Liver (tissue), 9 donors: ENCODE measurements around the gene MRPL37. TPM values are rescaled to one million over a fixed set of nuclear protein-coding genes. Genes with fewer than 3 reads are reported as not detected.

Source experiments
- DNase-seq: peaks from one replicate; pipeline ENCODE4 v3.0.0-alpha.2; 2017; ENCODE audit warnings: low spot score
- H3K27ac ChIP-seq, 2 donors: one replicate each; pipeline ENCODE4 v1.7.0; 2013; ENCODE audit warnings: inconsistent platforms in 2 of 2, low read length in 2 of 2, control low read depth in 1 of 2, low read depth in 1 of 2, mild to moderate bottlenecking in 1 of 2
- H3K27me3 ChIP-seq, 4 donors: one replicate each; pipeline versions ENCODE4 v1.6.1 to v1.7.0; 2013; ENCODE audit warnings: low read length in 3 of 4, inconsistent platforms in 1 of 4, mild to moderate bottlenecking in 1 of 4, moderate library complexity in 1 of 4; ENCODE audit not compliant: control insufficient read depth in 4 of 4, insufficient read depth in 4 of 4
- H3K36me3 ChIP-seq, 4 donors: one replicate each; pipeline versions ENCODE4 v1.6.1 to v1.7.0; 2013; ENCODE audit warnings: low read length in 3 of 4, mild to moderate bottlenecking in 3 of 4, low read depth in 1 of 4, moderate library complexity in 1 of 4; ENCODE audit not compliant: control insufficient read depth in 4 of 4, insufficient read depth in 3 of 4
- H3K4me1 ChIP-seq, 4 donors: one replicate each; pipeline versions ENCODE4 v1.6.1 to v1.7.0; 2013; ENCODE audit warnings: low read length in 3 of 4, mild to moderate bottlenecking in 3 of 4, moderate library complexity in 1 of 4; ENCODE audit not compliant: control insufficient read depth in 4 of 4, insufficient read depth in 4 of 4
- H3K4me3 ChIP-seq, 3 donors: one replicate each; pipeline versions ENCODE4 v1.6.1 to v1.7.0; 2013; ENCODE audit warnings: low read length in 3 of 3, control low read depth in 1 of 3, low read depth in 1 of 3, mild to moderate bottlenecking in 1 of 3
- H3K9ac ChIP-seq, 2 donors: one replicate each; pipeline ENCODE4 v1.7.0; 2013; ENCODE audit warnings: low read length in 2 of 2, mild to moderate bottlenecking in 2 of 2, moderate library complexity in 2 of 2, control low read depth in 1 of 2, low read depth in 1 of 2
- H3K9me3 ChIP-seq, 4 donors: one replicate each; pipeline versions ENCODE4 v1.6.1 to v1.7.0; 2013; ENCODE audit warnings: low read length in 3 of 4; ENCODE audit not compliant: control insufficient read depth in 4 of 4
- CTCF ChIP-seq: fragments of 150-350 bp; IDR thresholded peaks from 2 replicates; pipeline ENCODE4 v1.5.1; 2017; ENCODE audit warnings: improper control_type of control experiment, low read depth, low read length; ENCODE audit not compliant: missing input control
- EGR1 ChIP-seq, 2 donors: IDR thresholded peaks; 2 replicates each; pipeline ENCODE4 v1.6.1; 2016 to 2018; ENCODE audit warnings: antibody characterized with exemption in 2 of 2, low read depth in 2 of 2
- FOXA1 ChIP-seq: IDR thresholded peaks from 2 replicates; pipeline ENCODE4 v1.6.1; 2016; ENCODE audit warnings: antibody characterized with exemption
- JUND ChIP-seq, 2 donors: IDR thresholded peaks; 2 replicates each; pipeline ENCODE4 v1.6.1; 2016; ENCODE audit warnings: antibody characterized with exemption in 2 of 2
- MAX ChIP-seq: IDR thresholded peaks from 2 replicates; pipeline ENCODE4 v1.6.1; 2016; ENCODE audit warnings: antibody characterized with exemption
- REST ChIP-seq: IDR thresholded peaks from 2 replicates; pipeline ENCODE4 v1.6.1; 2016; ENCODE audit warnings: antibody characterized with exemption, mild to moderate bottlenecking
- RXRA ChIP-seq, 2 donors: IDR thresholded peaks; 2 replicates each; pipeline ENCODE4 v1.6.1; 2017 to 2018; ENCODE audit warnings: antibody characterized with exemption in 2 of 2, mild to moderate bottlenecking in 1 of 2
- TAF1 ChIP-seq: conservative IDR thresholded peaks from 2 replicates; pipeline ENCODE4 v1.6.1; 2016; ENCODE audit warnings: antibody characterized with exemption, mild to moderate bottlenecking
- WGBS: extraction: QIAGEN DNeasy Blood & Tissue Kit; methylation state at CpG from one replicate; pipeline ENCODE4 v1.1.7; 2013; 5-methylcytosine and 5-hydroxymethylcytosine counted together
- polyA plus RNA-seq, 2 donors: library from polyadenylated mRNA; stranded (reverse) in 1 of 2; unstranded in 1 of 2; fragments of 200-250 nt in 1 of 2; fragments of >200 nt in 1 of 2; fragmentation: Nextera tagmentation in 1 of 2; extraction: Ambion mirVana in 1 of 2; gene quantifications; one replicate each; pipeline versions ENCODE4 v1.2.1 to v1.2.3, GENCODE V29; 2013 to 2015
- total RNA-seq, 2 donors: library from RNA; depleted of rRNA; stranded (reverse); fragments of >200 nt; gene quantifications; one replicate each; pipeline ENCODE4 v1.2.3, GENCODE V29; 2014
- donor health status: healthy.
- donor health status: healthy.
- donor health status: healthy.
- donor health status: healthy.
- donor health status: healthy.

MRPL37 gene
- total and polyA plus RNA-seq, 4 donors: 34.7 to 114 (median 69.2) TPM

GRCh38 chr1:54228638-54229079 is 28.7 kb downstream of the MRPL37 start:
- no peak overlapping the region for H3K4me3 ChIP-seq
- no peak overlapping the region for H3K9ac ChIP-seq
- TF ChIP-seq REST (no peak), TAF1 (no peak), FOXA1 (no peak)
- no peak for DNase-seq
- H3K9me3 ChIP-seq: no peaks in the 10 kb centered on the region
- 94% methylated on average over 13 of the region's 13 CpGs for WGBS
- H3K27ac ChIP-seq: no peak overlapping the region
- no peaks in the 10 kb centered on the region for H3K4me1 ChIP-seq
- H3K36me3 ChIP-seq: peaks cover 3 to 5% (median 3%) of the 10 kb centered on the region in 4 donors
- H3K27me3 ChIP-seq: no peaks in the 10 kb centered on the region

- H3K4me1 ChIP-seq: no peaks in the 10 kb centered on the region
- H3K9me3 ChIP-seq: no peaks in the 10 kb centered on the region
- H3K36me3 ChIP-seq: peaks cover 3 to 5% (median 3%) of the 10 kb centered on the region in 4 donors
- WGBS: 77% methylated on average over 11 of the region's 11 CpGs
- no peak overlapping the region for H3K4me3 ChIP-seq
- no peak for DNase-seq
- no peak overlapping the region for H3K27ac ChIP-seq
- H3K9ac ChIP-seq: no peak overlapping the region
- H3K27me3 ChIP-seq: no peaks in the 10 kb centered on the region
- no peak for TF ChIP-seq MAX
- TF ChIP-seq RXRA (IDR thresholded peaks at IDR 0.05): no peak
- TF ChIP-seq EGR1 (IDR thresholded peaks at IDR 0.05; ENCODE audit: low read depth in 2 of 2): no peak
- no peak for TF ChIP-seq CTCF
- TF ChIP-seq REST: no peak
- TF ChIP-seq JUND (IDR thresholded peaks at IDR 0.05): no peak
Observed at GRCh38 chr1:54229281-54229891, 29.4 kb downstream of the MRPL37 start.
